BLaER1 treated with 17β-estradiol and CSF1 and Interleukin-3, amounts not matched to agents 10 nM and 100 nM (cell line): ENCODE data around the gene HDAC9.
A peak's percentile ranks its signal among the peaks of the same experiment; 100 is the strongest.

Experiments used
- H3K27ac ChIP-seq, 11 experiments: shearing (Covaris generic); formaldehyde crosslinking; 2 replicates each; pipeline ENCODE4 v1.8.1; 2022
- H3K27me3 ChIP-seq, 11 experiments: shearing (Covaris generic); formaldehyde crosslinking; 2 replicates each; pipeline ENCODE4 v1.8.1; 2022
- H3K36me3 ChIP-seq, 11 experiments: shearing (Covaris generic); formaldehyde crosslinking; 2 replicates each; pipeline ENCODE4 v1.8.1; 2022
- H3K4me1 ChIP-seq, 10 experiments: shearing (Covaris generic); formaldehyde crosslinking; 2 replicates each; pipeline ENCODE4 v1.8.1; 2022
- H3K4me2 ChIP-seq, 11 experiments: shearing (Covaris generic); formaldehyde crosslinking; 2 replicates each; pipeline ENCODE4 v1.8.1; 2022
- H3K4me3 ChIP-seq, 10 experiments: shearing (Covaris generic); formaldehyde crosslinking; 2 replicates each; pipeline ENCODE4 v1.8.1; 2022
- H3K9ac ChIP-seq, 11 experiments: shearing (Covaris generic); formaldehyde crosslinking; 2 replicates each; pipeline ENCODE4 v1.8.1; 2022
- H3K9me3 ChIP-seq, 11 experiments: shearing (Covaris generic); formaldehyde crosslinking; replicated peaks in 1 of 11; 2 replicates each; pipeline ENCODE4 v1.8.1; 2022
- H4K20me1 ChIP-seq, 11 experiments: shearing (Covaris generic); formaldehyde crosslinking; 2 replicates each; pipeline ENCODE4 v1.8.1; 2022
- Cebpa-rat ChIP-seq, 11 experiments: shearing (Covaris generic); IDR thresholded peaks; 2 replicates each; pipeline ENCODE4 v1.8.1; 2022

The HDAC9 gene

DNA sequence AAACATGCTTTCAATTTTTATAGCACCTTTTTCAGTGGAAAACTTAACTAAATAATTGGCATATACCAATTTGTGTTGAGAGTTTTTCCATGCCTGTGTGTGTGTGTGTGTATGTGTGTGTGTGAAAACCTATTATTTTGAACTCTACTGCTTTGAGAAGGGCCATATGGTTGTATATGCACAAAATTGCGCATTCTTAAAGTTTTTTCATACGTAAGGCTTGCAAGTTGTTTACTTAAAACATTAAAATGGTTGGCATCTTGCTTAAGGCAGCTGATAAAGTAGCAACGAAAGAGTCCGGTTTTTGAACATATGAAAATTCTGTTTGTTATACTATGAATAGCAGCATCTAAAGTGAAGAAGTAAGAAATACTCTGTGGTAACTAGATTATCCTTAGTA lies 84.1 kb downstream of the HDAC9 start:
- TF ChIP-seq Cebpa-rat (IDR thresholded peaks at IDR 0.05), result no peak
- peaks cover 0 to 21% (median 6%) of the 10 kb centered on the region in 11 experiments; a peak in 15 of 22 replicates for H3K36me3 ChIP-seq
- H3K9me3 ChIP-seq, result peaks cover 0 to 2% (median 0%) of the 10 kb centered on the region in 11 experiments; a peak in 5 of 22 replicates
- no peak overlapping the region for H3K27ac ChIP-seq
- H4K20me1 ChIP-seq, result 0 out of 22 replicates have a peak, but pooled peaks cover 0 to 6% (median 0%) of the 10 kb centered on the region in 11 experiments
- H3K4me1 ChIP-seq, result peaks cover 0 to 19% (median 5%) of the 10 kb centered on the region in 10 experiments; a peak in 10 of 20 replicates
- no peak overlapping the region for H3K4me2 ChIP-seq
- H3K4me3 ChIP-seq, result no peak overlapping the region
- H3K9ac ChIP-seq, result no peak overlapping the region
- no peaks in the 10 kb centered on the region for H3K27me3 ChIP-seq

DNA sequence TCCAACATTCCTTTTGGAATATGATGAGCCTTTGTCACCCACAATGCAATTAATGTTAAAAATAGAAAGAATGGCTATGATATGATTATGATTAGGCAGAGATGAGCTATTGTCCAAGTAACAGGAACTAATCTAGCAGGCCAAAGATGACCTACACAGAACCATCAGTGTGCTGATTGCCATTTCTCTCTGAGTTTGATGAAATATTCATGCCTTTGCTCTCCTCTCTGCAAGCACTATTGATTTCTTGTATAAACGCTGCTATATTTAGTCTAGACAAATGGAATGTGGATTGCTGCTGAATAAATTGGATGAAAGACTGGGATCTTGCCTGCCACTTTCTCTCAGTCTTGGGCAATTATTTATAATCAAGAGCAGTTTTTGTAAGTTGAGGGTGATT lies 85.4 kb downstream of the HDAC9 start:
- no peak for TF ChIP-seq Cebpa-rat (IDR thresholded peaks at IDR 0.05)
- H3K4me3 ChIP-seq, result no peak overlapping the region
- H3K9ac ChIP-seq, result no peak overlapping the region
- H3K36me3 ChIP-seq, result peaks cover 0 to 30% (median 13%) of the 10 kb centered on the region in 11 experiments; a peak in 9 of 22 replicates
- H3K4me1 ChIP-seq, result peaks cover 0 to 15% (median 4%) of the 10 kb centered on the region in 10 experiments; a peak in 8 of 20 replicates
- 0 out of 22 replicates have a peak, but pooled peaks cover 0 to 6% (median 0%) of the 10 kb centered on the region in 11 experiments for H4K20me1 ChIP-seq
- no peaks in the 10 kb centered on the region for H3K9me3 ChIP-seq
- no peaks in the 10 kb centered on the region for H3K27me3 ChIP-seq
- no peak overlapping the region for H3K4me2 ChIP-seq
- no peak overlapping the region for H3K27ac ChIP-seq

DNA sequence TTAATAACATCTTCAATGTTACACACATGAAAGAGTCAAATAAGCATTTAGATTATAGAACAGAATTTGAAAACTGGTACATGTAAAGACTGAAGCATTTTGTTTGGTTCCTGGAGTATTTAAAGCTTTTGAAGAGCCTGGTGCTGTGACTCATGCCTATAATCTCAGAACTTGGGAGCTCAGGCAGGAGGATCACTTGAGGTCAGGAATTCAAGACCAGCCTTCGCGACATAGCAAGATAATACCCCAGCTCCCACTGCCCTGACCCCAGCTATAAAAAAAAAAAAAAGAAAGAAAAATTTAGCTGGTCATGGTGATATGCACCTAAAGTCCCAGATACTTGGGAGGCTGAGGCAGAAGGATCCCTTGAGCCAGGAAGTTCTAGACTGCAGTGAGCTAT lies 87.8 kb downstream of the HDAC9 start:
- H3K27ac ChIP-seq, result no peak overlapping the region
- peaks cover 0 to 25% (median 13%) of the 10 kb centered on the region in 11 experiments; a peak in 9 of 22 replicates for H3K36me3 ChIP-seq
- no peaks in the 10 kb centered on the region for H3K27me3 ChIP-seq
- no peaks in the 10 kb centered on the region for H3K4me1 ChIP-seq
- 0 out of 22 replicates have a peak, but pooled peaks cover 0 to 1% (median 0%) of the 10 kb centered on the region in 11 experiments for H4K20me1 ChIP-seq
- H3K9ac ChIP-seq, result no peak overlapping the region
- no peak overlapping the region for H3K4me3 ChIP-seq
- no peaks in the 10 kb centered on the region for H3K9me3 ChIP-seq
- TF ChIP-seq Cebpa-rat (IDR thresholded peaks at IDR 0.05), result no peak
- no peak overlapping the region for H3K4me2 ChIP-seq

DNA sequence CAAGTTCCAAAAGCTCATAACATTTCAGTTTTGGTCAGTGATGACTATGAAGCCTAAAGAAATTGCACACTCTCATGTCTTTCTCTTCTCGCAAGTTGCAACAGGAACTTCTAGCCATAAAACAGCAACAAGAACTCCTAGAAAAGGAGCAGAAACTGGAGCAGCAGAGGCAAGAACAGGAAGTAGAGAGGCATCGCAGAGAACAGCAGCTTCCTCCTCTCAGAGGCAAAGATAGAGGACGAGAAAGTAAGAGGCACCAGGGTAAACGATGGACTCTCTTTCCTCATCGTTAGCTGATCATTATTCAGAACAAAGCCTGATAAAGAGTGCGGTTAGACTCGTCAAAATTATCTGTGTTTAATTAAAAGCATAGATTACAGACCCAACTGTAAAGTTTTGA lies 94.7 kb downstream of the HDAC9 start:
- Histone ChIP-seq H3K27me3 (no peaks in the 10 kb centered on the region), H3K36me3 (peaks cover 0 to 73% (median 51%) of the 10 kb centered on the region in 11 experiments; a peak in 15 of 22 replicates), H3K9me3 (no peaks in the 10 kb centered on the region), H4K20me1 (no peaks in the 10 kb centered on the region), H3K4me3 (no peak overlapping the region), H3K4me2 (peak overlapping the region in 6 of 11 experiments; percentile 9 to 68 (median 28); a peak in 11 of 22 replicates), H3K4me1 (peaks cover 0 to 36% (median 9%) of the 10 kb centered on the region in 10 experiments; a peak in 14 of 20 replicates), H3K9ac (peak overlapping the region in 2 of 11 experiments; percentile 17 to 47; a peak in 2 of 22 replicates), H3K27ac (peak overlapping the region in 6 of 11 experiments; percentile 1 to 57 (median 24); a peak in 7 of 22 replicates)
- no peak for TF ChIP-seq Cebpa-rat (IDR thresholded peaks at IDR 0.05)

DNA sequence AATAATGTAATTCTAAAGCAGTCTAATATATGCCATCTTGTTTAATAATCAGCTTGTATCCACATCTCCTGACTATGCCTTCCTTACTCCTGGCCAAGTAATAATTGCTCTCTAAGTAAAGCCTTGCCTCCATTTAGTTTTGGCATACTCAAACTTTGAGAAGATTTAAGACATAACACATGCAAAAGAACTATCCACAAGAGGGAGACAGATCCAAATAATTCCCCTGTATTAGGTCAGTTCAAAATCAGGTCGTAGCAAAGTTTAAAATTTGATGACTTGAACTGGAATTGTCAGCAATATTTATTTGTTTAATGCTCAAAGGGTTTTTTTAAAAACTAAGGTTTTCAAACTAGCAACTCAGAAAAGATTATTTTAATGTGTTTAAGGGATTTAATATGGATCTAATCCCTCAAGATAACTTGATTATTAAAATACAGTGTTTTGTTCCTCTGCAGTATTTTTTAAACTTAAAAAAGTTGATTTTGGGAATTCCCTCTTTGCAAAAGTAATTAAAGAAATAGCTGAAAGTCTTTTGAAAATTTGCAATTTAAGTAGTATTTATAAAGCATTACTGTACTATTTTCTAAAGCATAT lies 95.3 kb downstream of the HDAC9 start:
- peak overlapping the region in 1 of 11 experiments; percentile 48; a peak in 2 of 22 replicates for H3K9ac ChIP-seq
- peaks cover 0 to 41% (median 9%) of the 10 kb centered on the region in 10 experiments; a peak in 14 of 20 replicates for H3K4me1 ChIP-seq
- peak overlapping the region in 4 of 11 experiments; percentile 7 to 65 (median 44); a peak in 5 of 22 replicates for H3K27ac ChIP-seq
- H4K20me1 ChIP-seq, result no peaks in the 10 kb centered on the region
- H3K4me3 ChIP-seq, result no peak overlapping the region
- TF ChIP-seq Cebpa-rat (IDR thresholded peaks at IDR 0.05), result no peak
- no peaks in the 10 kb centered on the region for H3K9me3 ChIP-seq
- peak overlapping the region in 3 of 11 experiments; percentile 31 to 71 (median 67); a peak in 6 of 22 replicates for H3K4me2 ChIP-seq
- peaks cover 0 to 74% (median 51%) of the 10 kb centered on the region in 11 experiments; a peak in 15 of 22 replicates for H3K36me3 ChIP-seq
- no peaks in the 10 kb centered on the region for H3K27me3 ChIP-seq

DNA sequence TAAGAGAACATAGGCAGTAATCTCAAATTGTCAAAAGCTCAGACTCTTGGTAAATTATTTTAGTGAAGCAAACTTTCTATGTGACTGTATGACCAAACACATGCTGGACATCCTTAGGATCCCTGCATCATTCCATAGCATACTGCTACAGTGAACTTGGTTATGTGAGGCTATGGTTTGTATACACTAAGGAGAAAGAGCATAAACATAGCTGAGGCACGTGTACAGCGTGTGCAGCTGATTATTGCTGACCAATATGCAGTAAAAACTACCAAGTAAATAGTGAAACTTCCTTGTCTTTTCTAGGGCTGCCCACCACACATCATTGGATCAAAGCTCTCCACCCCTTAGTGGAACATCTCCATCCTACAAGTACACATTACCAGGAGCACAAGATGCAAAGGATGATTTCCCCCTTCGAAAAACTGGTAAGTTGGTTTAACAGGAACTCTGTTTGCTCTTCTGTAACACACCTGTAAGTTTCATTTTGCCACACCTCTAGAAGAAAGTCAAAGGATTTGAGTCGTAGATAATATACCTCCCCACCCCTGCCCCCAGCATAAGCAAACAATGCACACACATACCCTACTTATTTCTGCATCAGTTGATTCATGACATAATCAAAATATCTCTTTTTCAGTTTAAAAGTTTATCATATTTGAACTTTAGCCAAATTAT lies 98.2 kb downstream of the HDAC9 start:
- H3K4me1 ChIP-seq, result peaks cover 0 to 48% (median 9%) of the 10 kb centered on the region in 10 experiments; a peak in 14 of 20 replicates
- H3K36me3 ChIP-seq, result peaks cover 0 to 88% (median 68%) of the 10 kb centered on the region in 11 experiments; a peak in 16 of 22 replicates
- no peak overlapping the region for H3K4me3 ChIP-seq
- no peak overlapping the region for H3K4me2 ChIP-seq
- TF ChIP-seq Cebpa-rat (IDR thresholded peaks at IDR 0.05), result no peak
- no peaks in the 10 kb centered on the region for H4K20me1 ChIP-seq
- H3K27me3 ChIP-seq, result no peaks in the 10 kb centered on the region
- H3K9me3 ChIP-seq, result peaks cover 0 to 5% (median 2%) of the 10 kb centered on the region in 11 experiments; a peak in 12 of 22 replicates
- H3K9ac ChIP-seq, result no peak overlapping the region
- H3K27ac ChIP-seq, result no peak overlapping the region

DNA sequence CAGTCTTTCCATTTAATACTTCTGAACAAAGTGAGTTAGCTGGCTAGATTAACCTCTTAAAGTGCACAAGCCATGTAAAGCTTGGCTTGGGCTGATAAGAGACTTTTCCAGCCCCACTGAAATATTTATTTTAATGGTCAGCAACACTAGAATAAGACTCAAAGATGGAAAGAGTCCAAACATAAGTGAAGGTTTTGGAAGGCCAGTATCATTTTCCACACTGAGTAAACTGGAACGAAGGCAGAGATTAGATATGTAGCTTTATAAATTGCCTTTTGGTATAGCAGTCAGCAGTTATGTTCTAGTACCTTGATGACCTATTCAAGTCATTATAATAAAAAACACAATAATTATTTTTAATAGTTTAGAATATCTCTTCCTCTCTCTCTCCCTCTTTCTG lies 102.2 kb downstream of the HDAC9 start:
- Histone ChIP-seq H3K4me3 (no peak overlapping the region), H3K27me3 (no peaks in the 10 kb centered on the region), H4K20me1 (no peaks in the 10 kb centered on the region), H3K27ac (no peak overlapping the region), H3K9ac (no peak overlapping the region), H3K9me3 (peaks cover 26 to 45% (median 40%) of the 10 kb centered on the region in 11 experiments), H3K4me1 (peaks cover 0 to 12% (median 0%) of the 10 kb centered on the region in 10 experiments; a peak in 1 of 20 replicates), H3K36me3 (peaks cover 26 to 99% (median 91%) of the 10 kb centered on the region in 11 experiments), H3K4me2 (no peak overlapping the region)
- TF ChIP-seq Cebpa-rat (IDR thresholded peaks at IDR 0.05), result no peak

DNA sequence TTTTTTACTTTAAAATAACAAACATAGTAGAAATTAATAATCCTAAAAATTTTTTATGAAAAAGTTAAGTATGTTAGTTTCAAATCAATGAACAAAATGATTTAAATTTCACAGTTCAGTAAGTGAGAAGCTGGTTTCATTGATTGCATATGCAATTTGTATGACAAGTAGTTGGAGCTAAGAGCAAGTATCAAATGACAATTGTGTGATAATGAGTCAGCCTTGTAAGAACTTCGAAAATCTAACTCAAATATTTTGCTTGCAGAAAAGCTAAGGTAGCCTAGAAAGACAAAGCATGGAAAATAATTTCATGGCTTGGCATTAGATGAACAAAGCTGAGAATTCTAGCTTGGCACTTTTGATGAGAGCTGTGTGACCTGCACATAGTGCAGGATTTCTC lies 111.5 kb downstream of the HDAC9 start:
- Histone ChIP-seq H3K27ac (no peak overlapping the region), H3K4me3 (no peak overlapping the region), H3K27me3 (no peaks in the 10 kb centered on the region), H3K9me3 (peaks cover 32 to 41% (median 40%) of the 10 kb centered on the region in 11 experiments), H4K20me1 (no peaks in the 10 kb centered on the region), H3K4me1 (peaks cover 0 to 7% (median 0%) of the 10 kb centered on the region in 10 experiments; a peak in 1 of 20 replicates), H3K9ac (no peak overlapping the region), H3K4me2 (no peak overlapping the region), H3K36me3 (peaks cover 20 to 86% (median 73%) of the 10 kb centered on the region in 11 experiments; a peak in 20 of 22 replicates)
- no peak for TF ChIP-seq Cebpa-rat (IDR thresholded peaks at IDR 0.05)
